Iris pigment epithelial cell (primary cell): Measurements from ENCODE around the gene TAF11L14.
"Not testable (repeated sequence)": the region's sequence is repeated elsewhere in the genome, so short reads cannot be mapped to it uniquely, and the experiment has no call there.

Experiments
- DNase-seq: peaks from one replicate; pipeline ENCODE4 v3.0.0-alpha.2; 2011; ENCODE audit warnings: low read depth

Gene TAF11L14

DNA sequence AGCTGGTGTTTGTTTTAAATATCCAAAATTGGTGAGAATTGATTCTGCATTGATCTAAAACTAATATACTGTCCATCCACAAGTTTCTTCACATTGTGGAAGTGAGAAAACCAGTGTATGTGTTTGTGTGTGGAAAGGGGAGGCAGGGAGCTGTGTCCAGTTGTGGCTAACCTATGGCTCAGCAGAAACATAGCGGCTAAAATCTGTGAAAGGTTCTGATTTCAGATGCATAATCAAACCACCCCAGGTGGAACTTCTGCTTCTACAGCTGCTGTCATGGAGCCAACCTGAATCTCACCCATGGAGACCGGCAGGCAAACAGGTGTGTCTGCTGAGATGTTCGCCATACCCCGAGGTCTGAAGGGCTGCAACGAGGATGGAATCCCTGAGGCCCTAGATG, at the start of gene TAF11L14:
Gene TAF11L14 (plus strand): TSS at position 301 of the 400 bp plus-strand sequence.
- no peak for DNase-seq

DNA sequence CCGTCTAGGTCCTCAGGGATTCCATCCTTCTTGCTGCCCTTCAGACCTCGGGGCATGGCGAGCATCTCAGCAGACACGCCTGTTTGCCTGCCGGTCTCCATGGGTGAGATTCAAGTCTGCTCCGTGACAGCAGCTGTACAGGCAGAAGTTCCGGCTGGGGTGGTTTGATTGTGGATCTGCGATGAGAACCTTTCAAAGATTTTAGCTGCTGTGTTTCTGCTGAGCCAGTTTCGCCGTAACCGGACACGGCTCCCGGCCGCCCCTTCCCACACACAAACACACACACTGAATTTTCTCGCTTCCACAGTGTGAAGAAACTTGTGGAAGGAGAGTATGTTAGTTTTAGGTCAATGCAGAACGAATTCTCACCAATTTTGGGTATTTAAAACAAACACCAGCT, 48.6 kb upstream of the TAF11L14 start, which contains the start of gene TAF11L7:
Gene TAF11L7 (minus strand): TSS at position 101 of the 400 bp plus-strand sequence.
- not testable (repeated sequence) for DNase-seq

DNA sequence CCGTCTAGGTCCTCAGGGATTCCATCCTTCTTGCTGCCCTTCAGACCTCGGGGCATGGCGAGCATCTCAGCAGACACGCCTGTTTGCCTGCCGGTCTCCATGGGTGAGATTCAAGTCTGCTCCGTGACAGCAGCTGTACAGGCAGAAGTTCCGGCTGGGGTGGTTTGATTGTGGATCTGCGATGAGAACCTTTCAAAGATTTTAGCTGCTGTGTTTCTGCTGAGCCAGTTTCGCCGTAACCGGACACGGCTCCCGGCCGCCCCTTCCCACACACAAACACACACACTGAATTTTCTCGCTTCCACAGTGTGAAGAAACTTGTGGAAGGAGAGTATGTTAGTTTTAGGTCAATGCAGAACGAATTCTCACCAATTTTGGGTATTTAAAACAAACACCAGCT, 43.4 kb upstream of the TAF11L14 start, which contains the start of gene TAF11L8:
Gene TAF11L8 (minus strand): TSS at position 101 of the 400 bp plus-strand sequence.
- DNase-seq = not testable (repeated sequence)

DNA sequence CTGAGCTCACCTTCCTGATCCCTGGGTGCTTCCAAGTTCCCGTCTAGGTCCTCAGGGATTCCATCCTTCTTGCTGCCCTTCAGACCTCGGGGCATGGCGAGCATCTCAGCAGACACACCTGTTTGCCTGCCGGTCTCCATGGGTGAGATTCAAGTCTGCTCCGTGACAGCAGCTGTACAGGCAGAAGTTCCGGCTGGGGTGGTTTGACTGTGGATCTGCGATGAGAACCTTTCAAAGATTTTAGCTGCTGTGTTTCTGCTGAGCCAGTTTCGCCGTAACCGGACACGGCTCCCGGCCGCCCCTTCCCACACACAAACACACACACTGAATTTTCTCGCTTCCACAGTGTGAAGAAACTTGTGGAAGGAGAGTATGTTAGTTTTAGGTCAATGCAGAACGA, 40.0 kb upstream of the TAF11L14 start, which contains the start of gene TAF11L9:
Gene TAF11L9 (minus strand): TSS at position 140 of the 400 bp plus-strand sequence.
- DNase-seq = not testable (repeated sequence)

DNA sequence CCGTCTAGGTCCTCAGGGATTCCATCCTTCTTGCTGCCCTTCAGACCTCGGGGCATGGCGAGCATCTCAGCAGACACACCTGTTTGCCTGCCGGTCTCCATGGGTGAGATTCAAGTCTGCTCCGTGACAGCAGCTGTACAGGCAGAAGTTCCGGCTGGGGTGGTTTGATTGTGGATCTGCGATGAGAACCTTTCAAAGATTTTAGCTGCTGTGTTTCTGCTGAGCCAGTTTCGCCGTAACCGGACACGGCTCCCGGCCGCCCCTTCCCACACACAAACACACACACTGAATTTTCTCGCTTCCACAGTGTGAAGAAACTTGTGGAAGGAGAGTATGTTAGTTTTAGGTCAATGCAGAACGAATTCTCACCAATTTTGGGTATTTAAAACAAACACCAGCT, 36.5 kb upstream of the TAF11L14 start, which contains the start of gene TAF11L10:
Gene TAF11L10 (minus strand): TSS at position 101 of the 400 bp plus-strand sequence.
- not testable (repeated sequence) for DNase-seq

DNA sequence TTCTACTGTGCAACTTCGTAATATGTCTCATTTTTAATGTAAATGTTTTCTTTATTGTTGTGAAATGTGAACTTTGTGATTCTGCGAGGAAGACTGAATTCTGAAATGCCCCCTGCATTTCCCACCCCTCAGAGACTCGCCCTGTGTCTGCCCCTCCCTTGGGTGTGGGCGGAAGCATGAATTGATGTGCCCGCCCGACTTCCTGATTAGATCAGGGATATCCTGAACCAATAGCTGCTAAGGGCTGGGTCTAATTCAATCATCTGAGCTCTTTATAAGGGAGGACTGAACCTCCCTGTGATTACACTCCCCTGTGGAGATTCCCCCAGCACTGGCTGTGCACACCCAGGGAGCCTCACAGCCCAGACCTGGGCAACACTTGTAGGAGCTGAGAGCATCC, 30.4 kb upstream of the TAF11L14 start, which contains the start of gene TAF11L11:
Gene TAF11L11 (plus strand): TSS at position 304 of the 400 bp plus-strand sequence.
- not testable (repeated sequence) for DNase-seq

DNA sequence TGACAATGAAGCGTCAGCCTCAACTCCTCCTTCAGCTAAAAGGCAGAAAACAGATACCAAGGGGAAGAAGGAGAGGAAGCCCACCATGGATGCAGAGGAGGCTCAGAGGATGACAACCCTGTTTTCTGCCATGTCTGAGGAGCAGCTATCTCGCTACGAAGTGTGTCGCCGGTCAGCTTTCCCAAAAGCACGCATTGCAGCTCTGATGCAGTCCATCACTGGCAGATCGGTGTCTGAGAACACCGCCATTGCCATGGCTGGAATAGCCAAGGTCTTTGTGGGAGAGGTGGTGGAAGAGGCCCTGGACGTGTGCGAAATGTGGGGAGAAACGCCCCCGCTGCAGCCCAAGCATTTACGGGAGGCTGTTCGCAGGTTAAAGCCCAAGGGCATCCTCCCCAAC, 29.3 kb upstream of the TAF11L14 start:
- DNase-seq = no peak

DNA sequence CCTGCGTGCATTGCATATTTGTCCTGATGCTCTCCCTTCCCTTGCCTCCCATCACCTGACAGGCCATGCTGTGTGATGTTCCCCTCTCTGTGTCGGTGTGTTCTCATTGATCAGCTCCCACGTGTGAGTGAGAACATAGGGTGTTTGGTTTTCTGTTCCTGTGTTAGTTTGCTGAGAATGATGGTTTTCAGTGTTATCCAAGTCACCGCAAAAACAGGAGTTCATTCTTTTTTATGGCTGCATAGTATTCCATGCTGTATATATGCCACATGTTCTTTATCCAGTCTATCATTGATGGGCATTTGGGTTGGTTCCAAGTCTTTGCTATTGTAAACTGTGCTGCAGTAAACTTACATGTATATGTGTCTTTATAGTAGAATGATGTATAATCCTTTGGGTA, 26.8 kb upstream of the TAF11L14 start:
- not testable (repeated sequence) for DNase-seq

DNA sequence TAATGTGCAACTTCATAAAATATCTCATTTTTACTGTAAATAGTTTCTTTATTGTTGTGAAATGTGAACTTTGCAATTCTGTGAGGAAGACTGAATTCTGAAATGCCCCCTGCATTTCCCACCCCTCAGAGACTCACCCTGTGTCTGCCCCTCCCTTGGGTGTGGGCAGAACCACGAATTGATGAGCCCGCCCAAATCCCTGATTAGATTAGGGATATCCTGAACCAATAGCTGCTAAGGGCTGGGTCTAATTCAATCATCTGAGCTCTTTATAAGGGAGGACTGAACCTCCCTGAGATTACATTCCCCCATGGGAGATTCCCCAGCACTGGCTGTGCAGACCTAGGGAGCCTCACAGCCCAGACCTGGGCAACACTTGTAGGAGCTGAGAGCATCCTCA, 24.2 kb upstream of the TAF11L14 start, which contains the start of gene TAF11L12:
Gene TAF11L12 (plus strand): TSS at position 301 of the 400 bp plus-strand sequence.
- DNase-seq = not testable (repeated sequence)

DNA sequence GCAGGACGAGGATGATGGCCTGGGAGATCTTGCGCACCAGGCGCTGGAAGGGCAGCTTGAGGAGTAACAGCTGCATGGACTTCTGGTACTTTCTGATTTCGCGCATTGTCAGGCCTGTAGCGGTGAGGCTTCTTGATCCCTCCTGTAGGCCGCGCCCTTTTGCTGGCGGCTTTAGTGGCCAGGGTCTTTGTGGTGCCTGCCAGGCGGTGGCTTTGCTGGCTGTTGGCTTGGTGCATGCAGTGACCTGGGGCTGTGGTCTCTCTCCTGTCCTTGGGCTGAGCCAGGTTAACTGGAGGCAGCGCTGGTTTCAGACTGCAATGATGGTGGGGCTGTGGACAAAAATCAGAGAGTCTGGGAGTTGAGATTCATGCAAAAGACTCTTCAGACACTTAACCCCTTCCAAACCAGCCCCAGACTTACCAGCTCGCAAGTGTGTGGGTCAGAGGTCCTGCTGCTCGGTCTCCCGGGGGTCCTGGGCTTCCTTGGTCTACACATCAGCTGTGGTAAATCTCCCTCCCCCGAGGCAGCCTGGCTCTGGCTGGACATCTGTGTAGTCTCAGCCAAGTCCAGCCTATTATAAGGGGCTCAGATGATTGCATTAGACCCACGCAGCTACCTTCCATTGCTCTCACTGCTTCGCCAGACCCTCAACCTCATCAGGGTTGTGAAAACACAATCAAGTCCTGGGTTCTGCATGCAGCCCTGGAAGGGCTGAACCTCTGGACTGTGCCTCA, 19.2 kb upstream of the TAF11L14 start:
- no peak for DNase-seq

DNA sequence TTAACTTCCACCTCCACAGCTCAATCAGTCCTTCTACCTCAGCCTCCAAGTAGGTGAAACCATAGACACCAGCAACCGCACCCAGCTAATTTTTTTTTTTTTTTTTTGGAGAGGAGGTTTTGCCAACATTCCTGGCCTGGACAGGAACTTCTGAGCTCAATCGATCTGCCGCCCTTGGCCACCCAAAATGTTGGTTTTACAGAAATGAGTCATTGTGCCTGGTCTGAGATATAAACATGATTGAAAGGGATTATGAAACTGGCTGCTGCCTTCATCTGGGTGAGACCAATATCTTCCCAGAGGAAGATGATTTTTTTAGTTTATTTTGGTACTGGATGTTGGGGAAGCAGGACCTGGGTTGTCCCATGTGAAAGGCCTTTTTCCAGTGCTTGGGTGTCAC, 14.9 kb upstream of the TAF11L14 start:
- no peak for DNase-seq

DNA sequence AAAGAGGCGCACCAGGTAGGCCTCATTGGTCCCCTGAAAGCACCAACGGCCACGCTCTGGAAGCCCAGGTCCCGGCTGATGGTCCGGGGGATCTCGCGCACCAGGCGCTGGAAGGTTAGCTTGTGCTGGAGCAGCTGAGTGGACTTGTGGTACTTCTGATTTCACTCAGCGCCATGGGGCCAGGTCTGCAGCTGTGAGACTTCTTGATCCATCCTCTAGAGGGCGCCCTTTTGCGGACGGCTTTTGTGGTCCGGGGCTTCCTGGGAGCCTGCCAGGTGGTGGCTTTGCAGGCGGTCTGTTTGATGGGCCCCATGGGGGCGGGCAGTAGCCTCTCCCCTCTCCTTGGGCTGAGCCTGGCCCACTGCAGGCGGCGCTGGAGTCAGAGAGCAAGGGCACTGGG, 13.6 kb upstream of the TAF11L14 start:
- no peak for DNase-seq

DNA sequence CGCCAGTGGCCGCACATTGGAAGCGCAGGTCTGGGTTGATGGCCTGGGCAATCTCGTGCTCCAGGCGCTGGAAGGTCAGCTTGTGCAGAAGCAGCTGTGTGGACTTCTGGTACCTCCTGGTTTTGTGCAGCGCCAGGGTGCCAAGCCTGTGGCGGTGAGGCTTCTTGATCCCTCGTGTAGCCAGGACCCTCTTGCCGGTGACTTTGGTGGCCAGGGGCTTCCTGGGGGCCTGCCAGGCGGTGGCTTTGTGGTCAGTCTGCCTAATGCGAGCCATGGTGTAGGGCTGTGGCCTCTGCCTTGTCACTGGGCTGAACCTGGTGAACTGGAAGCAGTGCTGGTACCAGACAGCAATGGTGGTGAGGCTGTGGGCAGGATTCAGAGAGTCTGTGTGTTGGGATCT, 8.6 kb upstream of the TAF11L14 start:
- no peak for DNase-seq

DNA sequence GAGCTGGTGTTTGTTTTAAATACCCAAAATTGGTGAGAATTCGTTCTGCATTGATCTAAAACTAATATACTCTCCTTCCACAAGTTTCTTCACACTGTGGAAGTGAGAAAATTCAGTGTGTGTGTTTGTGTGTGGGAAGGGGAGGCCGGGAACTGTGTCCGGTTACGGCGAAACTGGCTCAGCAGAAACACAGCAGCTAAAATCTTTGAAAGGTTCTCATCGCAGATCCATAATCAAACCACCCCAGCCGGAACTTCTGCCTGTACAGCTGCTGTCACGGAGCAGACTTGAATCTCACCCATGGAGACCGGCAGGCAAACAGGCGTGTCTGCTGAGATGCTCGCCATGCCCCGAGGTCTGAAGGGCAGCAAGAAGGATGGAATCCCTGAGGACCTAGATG, 2.5 kb upstream of the TAF11L14 start, which contains the start of gene TAF11L13:
Gene TAF11L13 (plus strand): TSS at position 301 of the 400 bp plus-strand sequence.
- not testable (repeated sequence) for DNase-seq

DNA sequence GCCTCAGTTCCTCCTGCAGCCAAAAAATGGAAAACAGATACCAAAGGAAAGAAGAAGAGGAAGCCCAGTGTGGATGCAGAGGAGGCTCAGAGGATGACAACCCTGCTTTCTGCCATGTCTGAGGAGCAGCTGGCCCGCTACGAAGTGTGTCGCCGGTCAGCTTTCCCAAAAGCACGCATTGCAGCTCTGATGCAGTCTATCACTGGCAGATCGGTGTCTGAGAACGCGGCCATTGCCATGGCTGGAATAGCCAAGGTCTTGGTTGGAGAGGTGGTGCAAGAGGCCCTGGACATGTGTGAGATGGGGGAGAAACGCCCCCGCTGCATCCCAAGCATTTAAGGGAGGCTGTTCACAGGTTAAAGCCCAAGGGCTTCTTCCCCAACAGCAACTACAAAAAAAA, 15.0 kb downstream of the TAF11L14 start:
- not testable (repeated sequence) for DNase-seq

DNA sequence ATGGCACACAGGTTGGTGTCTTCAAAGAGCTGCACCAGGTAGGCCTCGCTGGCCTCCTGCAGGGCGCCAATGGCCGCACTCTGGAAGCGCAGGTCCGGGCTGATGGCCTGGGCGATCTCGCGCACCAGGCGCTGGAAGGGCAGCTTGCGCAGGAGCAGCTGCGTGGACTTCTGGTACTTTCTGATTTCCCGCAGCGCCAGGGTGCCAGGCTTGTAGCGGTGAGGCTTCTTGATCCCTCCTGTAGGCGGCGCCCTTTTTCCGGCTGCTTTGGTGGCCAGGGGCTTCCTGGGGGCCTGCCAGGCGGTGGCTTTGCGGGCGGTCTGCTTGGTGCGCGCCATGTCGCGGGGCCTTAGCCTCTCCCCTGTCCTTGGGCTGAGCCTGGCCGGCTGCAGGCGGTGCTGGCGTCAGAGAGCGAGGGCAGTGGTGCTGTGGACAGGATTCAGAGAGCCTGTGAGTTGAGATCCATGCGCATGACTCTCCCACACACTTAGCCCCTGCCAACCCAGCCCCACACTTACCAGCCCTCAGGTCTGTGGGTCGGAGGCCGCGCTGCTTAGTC, 21.0 kb downstream of the TAF11L14 start:
- DNase-seq = not testable (repeated sequence)

DNA sequence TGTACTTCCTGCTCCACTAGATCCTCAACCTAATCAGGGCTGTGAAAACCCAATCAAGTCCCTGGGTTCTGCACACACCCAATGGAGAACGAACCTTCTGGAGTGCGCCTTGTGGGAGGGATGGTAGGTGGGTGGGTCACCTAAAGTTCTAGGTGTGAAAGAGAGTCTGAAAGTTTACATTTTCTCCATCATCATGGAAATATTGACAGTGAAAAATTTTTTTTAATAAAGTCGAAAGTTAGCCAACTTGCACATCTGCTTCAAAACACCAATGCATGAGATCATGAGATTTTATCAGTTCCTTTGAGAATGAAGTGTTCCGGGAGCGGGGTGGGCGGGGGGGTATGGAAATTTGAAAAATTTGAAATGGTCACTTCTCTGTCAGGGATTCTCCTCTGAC, 21.7 kb downstream of the TAF11L14 start:
- no peak for DNase-seq

DNA sequence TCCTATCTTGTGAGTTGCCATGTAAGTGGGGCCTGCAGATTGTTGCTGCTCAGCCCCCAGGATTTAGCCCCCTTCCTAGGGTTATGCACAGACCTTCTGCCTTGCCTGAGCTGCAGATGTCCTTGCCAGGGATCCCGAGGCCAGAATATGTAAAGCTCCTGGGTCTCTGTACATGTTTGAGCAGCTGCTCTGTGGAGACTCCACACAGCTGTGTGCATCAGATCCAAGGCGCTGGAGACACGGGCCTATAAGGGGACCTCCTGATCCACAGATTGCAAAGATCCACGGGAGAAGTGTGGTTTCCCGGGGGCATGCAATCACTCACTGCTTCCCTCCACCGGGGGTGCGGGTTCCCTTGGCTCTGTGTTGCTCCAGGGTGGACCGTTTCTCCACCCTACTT, 28.9 kb downstream of the TAF11L14 start:
- no peak for DNase-seq

DNA sequence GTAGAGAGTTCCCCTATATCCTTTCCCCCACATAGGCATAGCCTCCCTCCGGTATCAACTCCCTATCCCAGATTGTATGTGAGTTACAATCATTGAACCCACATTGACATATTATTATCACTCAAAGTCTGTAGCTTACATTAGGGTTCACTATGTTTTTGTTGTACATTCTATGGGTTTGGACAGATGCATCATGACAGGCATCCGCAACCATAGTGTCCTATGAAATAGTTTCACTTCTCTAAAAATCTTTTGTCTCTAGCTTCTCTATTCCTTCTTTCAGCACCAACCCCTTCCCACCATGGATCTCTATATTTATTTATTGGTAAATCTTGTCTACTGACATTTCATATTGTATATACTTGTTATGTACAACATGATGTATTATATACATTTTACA, 31.6 kb downstream of the TAF11L14 start:
- DNase-seq = no peak

DNA sequence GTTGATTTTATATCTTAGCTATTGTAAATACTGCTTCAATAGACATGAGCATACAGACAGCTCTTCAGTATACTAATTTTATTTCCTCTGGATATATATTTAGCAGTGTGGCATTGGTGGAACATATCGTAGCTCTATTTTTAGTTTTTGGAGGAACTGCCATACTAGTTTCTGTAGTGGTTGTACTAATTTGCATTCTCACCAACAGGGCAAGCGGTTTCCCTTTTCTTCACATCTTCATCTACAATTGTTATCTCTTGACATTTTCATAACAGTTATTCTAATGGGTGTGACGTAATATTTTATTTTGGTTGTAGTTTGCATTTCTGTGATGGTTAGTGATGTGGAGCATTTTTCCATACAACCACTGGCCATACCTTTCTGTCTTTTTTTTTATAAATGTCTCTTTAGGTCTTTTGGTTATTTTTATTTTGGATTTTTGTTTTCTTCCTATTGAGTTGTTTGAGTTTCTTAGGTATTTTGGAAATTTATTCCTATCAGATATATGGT, 32.5 kb downstream of the TAF11L14 start:
- no peak for DNase-seq

DNA sequence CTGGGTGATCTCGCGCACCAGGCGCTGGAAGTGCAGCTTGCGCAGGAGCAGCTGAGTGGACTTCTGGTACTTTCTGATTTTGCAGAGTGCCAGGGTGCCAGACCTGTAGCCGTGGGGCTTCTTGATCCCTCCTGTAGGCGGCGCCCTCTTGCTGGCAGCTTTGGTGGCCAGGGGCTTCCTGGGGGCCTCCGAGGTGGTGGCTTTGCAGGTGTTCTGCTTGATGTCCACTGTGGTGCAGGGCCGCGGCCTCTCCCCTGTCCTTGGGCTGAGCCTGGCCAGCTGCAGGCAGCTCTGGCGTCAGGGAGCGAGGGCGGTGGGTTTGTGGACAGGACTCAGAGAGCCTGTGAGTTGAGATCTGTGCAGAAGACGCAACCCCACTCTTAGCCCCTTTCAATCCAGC, 36.1 kb downstream of the TAF11L14 start:
- DNase-seq = no peak

DNA sequence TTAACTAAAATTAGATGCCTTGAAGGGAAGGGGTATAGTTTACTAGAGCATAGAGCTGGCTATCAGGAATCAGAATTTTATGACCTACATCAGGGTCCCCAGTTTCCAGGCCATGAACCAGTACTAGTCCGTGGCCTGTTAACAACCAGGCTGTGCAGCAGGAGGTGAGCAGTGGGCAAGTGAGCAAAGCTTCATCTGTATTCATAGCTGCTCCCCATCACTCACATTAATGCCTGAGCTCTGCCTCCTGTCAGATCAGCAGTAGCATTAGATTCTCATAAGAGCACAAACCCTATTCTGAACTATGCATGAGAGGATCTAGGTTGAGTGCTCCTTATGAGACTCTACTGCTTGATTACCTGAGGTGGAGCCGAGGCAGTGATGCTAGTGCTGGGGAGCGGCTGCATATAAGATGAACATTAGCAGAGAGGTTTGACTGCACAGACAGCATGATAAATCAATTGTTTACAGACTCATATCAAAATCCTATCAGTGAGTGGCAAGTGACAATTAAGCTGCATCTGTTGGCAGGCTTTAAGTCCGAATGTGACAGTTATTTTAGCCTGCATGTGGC, 44.6 kb downstream of the TAF11L14 start:
- no peak for DNase-seq
